Mesendoderm (in vitro differentiated cells): Measurements from ENCODE around the gene PCSK2.

Source experiments
- DNase-seq: peaks from one replicate; pipeline ENCODE4 v3.0.0; 2013
- H2AK5ac ChIP-seq: 2 replicates; pipeline ENCODE4 v1.6.1; 2013; ENCODE audit warnings: low read length, inconsistent platforms
- H2BK120ac ChIP-seq: 2 replicates; pipeline ENCODE4 v1.6.1; 2013; ENCODE audit warnings: low read depth, mild to moderate bottlenecking, low read length, moderate library complexity, mixed read lengths
- H2BK15ac ChIP-seq: replicated peaks from 2 replicates; pipeline ENCODE4 v1.6.1; 2013; ENCODE audit warnings: low read depth, mild to moderate bottlenecking, moderate library complexity
- H2BK5ac ChIP-seq: 2 replicates; pipeline ENCODE4 v1.6.1; 2013; ENCODE audit warnings: low read length, inconsistent platforms
- H3K18ac ChIP-seq: 2 replicates; pipeline ENCODE4 v1.6.1; 2013; ENCODE audit warnings: mild to moderate bottlenecking, low read length, mixed read lengths
- H3K23ac ChIP-seq: one replicate; pipeline ENCODE4 v1.6.1; 2013; ENCODE audit warnings: low read length
- H3K27ac ChIP-seq: 2 replicates; pipeline ENCODE4 v1.5.1; 2013; ENCODE audit warnings: low read depth, mild to moderate bottlenecking, inconsistent platforms, low read length, moderate library complexity
- H3K27me3 ChIP-seq: 2 replicates; pipeline ENCODE4 v1.6.1; 2013; ENCODE audit warnings: low read length, control low read depth, mild to moderate bottlenecking, inconsistent platforms; ENCODE audit not compliant: insufficient read depth, poor library complexity
- H3K36me3 ChIP-seq: 2 replicates; pipeline ENCODE4 v1.6.1; 2013; ENCODE audit warnings: low read length, inconsistent platforms; ENCODE audit not compliant: control insufficient read depth, insufficient read depth
- H3K4ac ChIP-seq: one replicate; pipeline ENCODE4 v1.6.1; 2013; ENCODE audit warnings: low read depth, mild to moderate bottlenecking, low read length, moderate library complexity
- H3K4me1 ChIP-seq: 2 replicates; pipeline ENCODE4 v1.6.1; 2013; ENCODE audit warnings: low read depth, low read length, inconsistent platforms; ENCODE audit not compliant: control insufficient read depth
- H3K4me2 ChIP-seq: 2 replicates; pipeline ENCODE4 v1.6.1; 2013; ENCODE audit warnings: low read length
- H3K4me3 ChIP-seq: 2 replicates; pipeline ENCODE4 v1.5.1; 2013; ENCODE audit warnings: mild to moderate bottlenecking, low read length
- H3K56ac ChIP-seq: one replicate; pipeline ENCODE4 v1.6.1; 2013; ENCODE audit warnings: low read length
- H3K79me1 ChIP-seq: 2 replicates; pipeline ENCODE4 v1.6.1; 2013; ENCODE audit warnings: low read length, inconsistent platforms
- H3K79me2 ChIP-seq: 2 replicates; pipeline ENCODE4 v1.6.1; 2013; ENCODE audit warnings: mild to moderate bottlenecking, low read length; ENCODE audit not compliant: control insufficient read depth, insufficient read depth
- H3K9ac ChIP-seq: 2 replicates; pipeline ENCODE4 v1.6.1; 2013; ENCODE audit warnings: low read length, inconsistent platforms
- H4K5ac ChIP-seq: one replicate; pipeline ENCODE4 v1.6.1; 2013; ENCODE audit warnings: low read length
- H4K8ac ChIP-seq: one replicate; pipeline ENCODE4 v1.6.1; 2013; ENCODE audit warnings: low read depth, mild to moderate bottlenecking, control low read depth, low read length, moderate library complexity
- WGBS: extraction: QIAGEN DNeasy Blood & Tissue Kit; methylation state at CpG from one replicate; pipeline ENCODE4 v1.1.7; 2013; ENCODE audit warnings: low lambda C conversion rate, missing lambda C conversion rate; ENCODE audit not compliant: insufficient coverage; ENCODE audit errors: extremely low coverage; 5-methylcytosine and 5-hydroxymethylcytosine counted together

Gene PCSK2

GRCh38 chr20:17406051-17406590, 179.3 kb downstream of the PCSK2 start:
- no peaks in the 10 kb centered on the region for H3K27me3 ChIP-seq
- no peak overlapping the region for H3K56ac ChIP-seq
- no peaks in the 10 kb centered on the region for H3K4me1 ChIP-seq
- H3K9ac ChIP-seq = no peak overlapping the region
- no peak overlapping the region for H2BK15ac ChIP-seq
- no peaks in the 10 kb centered on the region for H3K36me3 ChIP-seq
- H3K4ac ChIP-seq = no peak overlapping the region
- no peak overlapping the region for H2BK120ac ChIP-seq
- H3K23ac ChIP-seq = no peak overlapping the region
- H3K27ac ChIP-seq = no peak overlapping the region
- H2AK5ac ChIP-seq = no peak overlapping the region
- no peak overlapping the region for H4K5ac ChIP-seq
- no peak overlapping the region for H2BK5ac ChIP-seq
- no peak overlapping the region for H4K8ac ChIP-seq
- H3K4me3 ChIP-seq = no peak overlapping the region
- WGBS = no CpG with 5 or more reads among the region's 3 CpGs
- H3K79me2 ChIP-seq = no peaks in the 10 kb centered on the region
- no peak for DNase-seq
- no peak overlapping the region for H3K18ac ChIP-seq
- no peak overlapping the region for H3K4me2 ChIP-seq
- H3K79me1 ChIP-seq = no peaks in the 10 kb centered on the region

- Histone ChIP-seq H3K4me2 (no peak overlapping the region), H4K5ac (no peak overlapping the region), H3K18ac (no peak overlapping the region), H3K27me3 (no peaks in the 10 kb centered on the region), H3K27ac (no peak overlapping the region), H3K23ac (no peak overlapping the region), H2BK15ac (no peak overlapping the region), H3K4ac (no peak overlapping the region), H4K8ac (no peak overlapping the region), H3K36me3 (no peaks in the 10 kb centered on the region), H3K9ac (no peak overlapping the region), H3K56ac (no peak overlapping the region), H3K4me3 (no peak overlapping the region), H3K4me1 (no peaks in the 10 kb centered on the region), H2BK5ac (no peak overlapping the region), H3K79me2 (no peaks in the 10 kb centered on the region), H3K79me1 (no peaks in the 10 kb centered on the region), H2AK5ac (no peak overlapping the region), H2BK120ac (no peak overlapping the region)
- DNase-seq = no peak
- no CpG with 5 or more reads among the region's 5 CpGs for WGBS
Observed at GRCh38 chr20:17407550-17407949, 180.7 kb downstream of the PCSK2 start.

GRCh38 chr20:17417225-17417624, 190.4 kb downstream of the PCSK2 start:
- Histone ChIP-seq H3K9ac (no peak overlapping the region), H3K4me3 (no peak overlapping the region), H4K5ac (no peak overlapping the region), H3K27ac (no peak overlapping the region), H3K4me1 (no peaks in the 10 kb centered on the region), H3K79me1 (no peaks in the 10 kb centered on the region), H2BK120ac (no peak overlapping the region), H2BK5ac (no peak overlapping the region), H2BK15ac (no peak overlapping the region), H3K4ac (no peak overlapping the region), H3K56ac (no peak overlapping the region), H4K8ac (no peak overlapping the region), H3K4me2 (no peak overlapping the region), H3K18ac (no peak overlapping the region), H3K23ac (no peak overlapping the region), H3K36me3 (no peaks in the 10 kb centered on the region), H2AK5ac (no peak overlapping the region), H3K79me2 (no peaks in the 10 kb centered on the region), H3K27me3 (no peaks in the 10 kb centered on the region)
- no CpG with 5 or more reads among the region's 3 CpGs for WGBS
- no peak for DNase-seq

- no peak overlapping the region for H2BK120ac ChIP-seq
- H3K56ac ChIP-seq = no peak overlapping the region
- no peak overlapping the region for H2BK5ac ChIP-seq
- no peak overlapping the region for H3K4ac ChIP-seq
- H3K79me2 ChIP-seq = no peaks in the 10 kb centered on the region
- H3K18ac ChIP-seq = no peak overlapping the region
- H3K27ac ChIP-seq = no peak overlapping the region
- no peak overlapping the region for H4K8ac ChIP-seq
- H3K4me3 ChIP-seq = no peak overlapping the region
- no peaks in the 10 kb centered on the region for H3K27me3 ChIP-seq
- no peak overlapping the region for H2BK15ac ChIP-seq
- no peak overlapping the region for H2AK5ac ChIP-seq
- H3K4me2 ChIP-seq = no peak overlapping the region
- no CpG with 5 or more reads among the region's 4 CpGs for WGBS
- no peaks in the 10 kb centered on the region for H3K36me3 ChIP-seq
- H3K79me1 ChIP-seq = no peaks in the 10 kb centered on the region
- DNase-seq = no peak
- no peak overlapping the region for H4K5ac ChIP-seq
- H3K23ac ChIP-seq = no peak overlapping the region
- no peak overlapping the region for H3K9ac ChIP-seq
- no peaks in the 10 kb centered on the region for H3K4me1 ChIP-seq
Observed at GRCh38 chr20:17418737-17419136, 191.9 kb downstream of the PCSK2 start.

- WGBS = no CpG with 5 or more reads among the region's 3 CpGs
- Histone ChIP-seq H3K27me3 (no peaks in the 10 kb centered on the region), H3K4me3 (no peak overlapping the region)
Observed at GRCh38 chr20:17419479-17420041, 192.7 kb downstream of the PCSK2 start.

GRCh38 chr20:17421493-17421892, 194.7 kb downstream of the PCSK2 start:
- Histone ChIP-seq H3K18ac (no peak overlapping the region), H2BK5ac (no peak overlapping the region), H3K4me3 (no peak overlapping the region), H3K79me1 (no peaks in the 10 kb centered on the region), H3K4me2 (no peak overlapping the region), H3K9ac (no peak overlapping the region), H3K4ac (no peak overlapping the region), H2BK120ac (no peak overlapping the region), H3K79me2 (no peaks in the 10 kb centered on the region), H3K56ac (no peak overlapping the region), H4K5ac (no peak overlapping the region), H4K8ac (no peak overlapping the region), H3K27me3 (no peaks in the 10 kb centered on the region), H3K27ac (no peak overlapping the region), H3K4me1 (no peaks in the 10 kb centered on the region), H2BK15ac (no peak overlapping the region), H2AK5ac (no peak overlapping the region), H3K23ac (no peak overlapping the region), H3K36me3 (no peaks in the 10 kb centered on the region)
- DNase-seq = peak; percentile 21
- 100% methylated on average over 1 of the region's 1 CpG for WGBS

More at GRCh38 chr20:17419479-17420041, 192.7 kb downstream of the PCSK2 start:
- Histone ChIP-seq H3K56ac (no peak overlapping the region), H3K4me1 (no peaks in the 10 kb centered on the region), H3K23ac (no peak overlapping the region), H3K79me2 (no peaks in the 10 kb centered on the region), H2BK15ac (no peak overlapping the region), H3K27ac (no peak overlapping the region), H4K5ac (no peak overlapping the region), H3K4ac (no peak overlapping the region), H3K18ac (no peak overlapping the region), H3K36me3 (no peaks in the 10 kb centered on the region), H3K9ac (no peak overlapping the region), H3K79me1 (no peaks in the 10 kb centered on the region), H2BK5ac (no peak overlapping the region), H2BK120ac (no peak overlapping the region), H2AK5ac (no peak overlapping the region), H3K4me2 (no peak overlapping the region), H4K8ac (no peak overlapping the region)
- DNase-seq = no peak
